Medulla oblongata (tissue), 1 donor: Measurements from ENCODE around the gene TIMP2.
"Not testable (repeated sequence)": the region's sequence is repeated elsewhere in the genome, so short reads cannot be mapped to it uniquely, and the experiment has no call there.

Source experiments
- DNase-seq: peaks from one replicate; pipeline ENCODE4 v3.0.0-alpha.2; 2015; ENCODE audit errors: extremely low spot score

Gene TIMP2

DNA sequence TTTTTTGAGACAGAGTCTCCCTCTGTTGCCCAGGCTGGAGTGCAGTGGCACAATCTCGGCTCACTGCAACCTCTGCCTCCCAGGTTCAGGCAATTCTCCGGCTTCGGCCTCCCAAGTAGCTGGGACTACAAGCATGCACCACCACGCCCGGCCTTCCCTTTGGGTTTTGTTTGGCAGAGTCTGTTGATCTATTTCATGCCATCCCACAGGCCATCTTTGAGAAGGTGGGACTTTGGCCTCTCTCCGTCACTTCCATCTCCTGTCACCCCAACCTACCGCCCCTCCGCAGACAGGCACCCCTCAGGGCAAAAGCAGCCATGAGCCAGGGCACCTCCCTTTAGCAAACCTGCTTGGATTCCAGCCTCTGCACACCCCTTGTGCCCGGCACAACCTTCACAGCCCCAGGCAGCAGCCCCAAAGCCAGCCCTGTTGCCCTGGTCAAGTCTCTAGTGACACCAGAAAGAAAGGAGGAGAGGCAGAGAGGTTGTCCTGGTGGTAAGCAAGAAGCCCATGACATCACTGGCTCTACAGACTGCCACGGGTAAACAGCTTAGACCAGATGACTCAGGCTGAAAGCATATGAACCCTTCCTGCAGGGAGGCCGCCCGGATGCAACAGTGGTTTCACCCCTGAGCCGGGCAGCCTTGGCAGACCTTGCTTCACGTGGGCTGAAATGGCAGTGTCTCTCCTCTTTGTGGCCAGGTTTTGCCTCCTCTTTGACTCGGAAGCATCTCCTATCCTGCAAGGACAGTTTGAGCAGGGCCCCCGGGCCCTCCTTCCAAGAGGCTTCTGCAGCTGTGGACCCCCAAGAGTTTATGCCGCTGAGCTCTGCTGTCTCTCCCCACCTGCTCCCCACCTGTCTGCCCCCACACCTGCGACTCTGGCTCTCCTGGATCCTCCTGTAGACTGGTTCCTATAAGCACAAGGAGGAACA, 8.1 kb upstream of the TIMP2 start:
- DNase-seq = peak; percentile 33

GRCh38 chr17:78929908-78930775, 5.0 kb upstream of the TIMP2 start:
- DNase-seq = no peak

DNA sequence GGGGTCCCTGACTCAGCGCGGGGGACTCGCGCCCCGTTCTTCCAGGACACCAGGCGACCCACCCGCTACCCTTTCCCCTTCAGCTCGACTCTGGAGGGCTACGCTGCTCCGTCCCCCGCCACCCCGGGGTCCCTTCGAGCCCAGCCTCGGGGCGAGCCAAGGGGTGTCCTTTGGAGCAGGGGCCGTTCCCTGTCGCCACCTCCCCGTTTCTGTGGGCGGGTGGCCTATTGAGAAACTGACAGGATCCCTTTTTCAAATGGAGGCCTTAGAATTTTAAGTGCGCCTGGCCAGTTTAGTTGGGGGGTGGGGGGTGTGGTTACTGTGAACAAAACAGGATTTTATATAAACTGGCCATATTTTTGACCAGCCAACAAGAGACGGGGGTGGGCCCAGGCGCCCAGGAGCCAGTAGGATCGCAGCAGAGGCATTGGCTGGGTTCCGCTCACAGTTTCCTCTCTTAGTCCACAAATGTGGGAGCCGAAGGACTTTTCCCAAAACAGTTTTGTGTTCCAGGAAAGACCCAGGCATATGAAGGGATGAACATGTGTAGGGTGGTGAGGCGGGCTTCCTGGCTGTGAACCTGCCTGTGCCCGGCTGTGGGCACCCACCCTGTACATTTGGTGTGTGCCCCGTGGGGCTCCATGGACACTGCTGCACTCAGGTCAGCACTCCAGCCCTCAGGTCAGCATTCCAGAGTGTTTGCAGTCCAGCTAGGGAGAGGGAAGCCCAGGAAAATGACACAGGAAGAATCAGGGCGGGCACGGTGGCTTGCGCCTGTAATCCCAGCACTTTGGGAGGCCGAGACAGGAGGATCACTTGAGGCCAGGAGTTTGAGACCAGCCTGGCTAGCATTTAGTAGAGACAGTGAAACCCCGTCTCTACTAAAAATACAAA, 722 bp upstream of the TIMP2 start:
- DNase-seq = peak; percentile 62

DNA sequence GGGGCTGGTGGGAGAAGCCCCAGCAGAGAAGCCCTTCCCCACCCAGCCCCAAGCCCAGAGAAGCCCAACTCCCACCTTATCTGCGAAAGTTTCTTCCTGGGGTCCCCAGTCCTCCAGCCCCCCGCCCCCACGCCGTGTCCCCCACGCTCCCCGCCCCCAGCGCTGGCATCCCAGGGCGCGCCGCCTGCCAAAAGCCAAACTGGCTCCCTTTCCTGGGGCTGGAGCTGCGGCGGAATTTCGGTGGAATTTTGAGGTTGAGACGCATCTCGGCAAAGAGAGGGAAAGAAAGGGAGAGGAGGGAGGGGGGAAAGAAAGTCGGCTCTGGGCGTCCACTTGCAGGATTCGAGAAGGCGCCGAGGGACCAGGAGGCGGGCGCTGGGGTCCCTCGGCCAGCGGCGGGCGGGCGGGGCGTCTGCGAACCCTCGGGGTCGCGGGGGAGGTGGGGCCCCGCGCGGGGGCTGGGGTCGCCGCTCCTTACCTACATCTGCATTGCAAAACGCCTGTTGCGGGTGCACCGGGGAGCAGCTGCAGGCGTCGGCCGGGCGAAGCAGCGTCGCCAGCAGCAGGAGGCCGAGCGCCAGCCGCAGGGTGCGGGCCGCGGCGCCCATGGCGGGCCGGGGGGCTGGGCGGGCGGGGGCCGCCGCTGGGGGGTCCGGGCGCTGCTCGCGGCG, 571 bp downstream of the TIMP2 start:
- DNase-seq = no peak

- peak; percentile 59 for DNase-seq
Observed at GRCh38 chr17:78923660-78924453, 1.3 kb downstream of the TIMP2 start.

DNA sequence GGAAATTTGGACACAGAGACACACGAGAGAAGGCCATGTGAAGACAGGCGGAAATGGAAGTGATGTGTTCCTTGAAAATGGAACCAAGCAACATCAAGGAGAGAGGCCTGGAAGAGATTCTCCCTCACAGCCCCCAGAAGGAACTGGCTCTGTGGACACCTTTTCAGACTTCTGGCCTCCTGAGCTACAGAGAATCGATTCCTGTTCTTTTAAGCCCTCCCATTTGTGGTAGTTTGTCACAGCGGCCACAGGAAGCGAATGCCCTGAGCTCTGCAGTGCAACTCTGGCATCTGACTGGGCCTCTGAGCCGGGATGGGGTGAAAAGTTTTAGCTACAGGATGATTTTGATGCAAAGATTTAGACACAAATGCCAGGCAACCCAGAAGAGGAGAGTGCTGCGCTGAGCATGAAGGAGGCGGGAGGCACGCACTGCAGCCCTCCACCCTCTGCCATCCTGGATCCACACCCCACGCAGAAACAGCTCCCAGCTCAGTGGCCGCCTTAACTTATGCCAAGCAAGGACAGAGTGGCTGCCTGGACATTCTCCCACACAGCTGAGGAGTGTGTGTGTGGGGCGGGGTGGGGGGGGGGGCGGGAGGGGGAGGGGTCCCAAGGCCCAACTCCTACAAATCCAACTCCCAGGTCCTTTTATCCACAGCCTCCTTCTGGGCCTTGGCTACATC, 2.2 kb downstream of the TIMP2 start:
- peak; percentile 57 for DNase-seq

GRCh38 chr17:78921437-78921971, 3.7 kb downstream of the TIMP2 start:
- DNase-seq = peak; percentile 88

GRCh38 chr17:78920528-78920927, 4.7 kb downstream of the TIMP2 start:
- no peak for DNase-seq

GRCh38 chr17:78919861-78920450, 5.2 kb downstream of the TIMP2 start:
- no peak for DNase-seq

- no peak for DNase-seq
Observed at GRCh38 chr17:78918979-78919378, 6.2 kb downstream of the TIMP2 start.

- DNase-seq = no peak
Observed at GRCh38 chr17:78917451-78918275, 7.5 kb downstream of the TIMP2 start.

DNA sequence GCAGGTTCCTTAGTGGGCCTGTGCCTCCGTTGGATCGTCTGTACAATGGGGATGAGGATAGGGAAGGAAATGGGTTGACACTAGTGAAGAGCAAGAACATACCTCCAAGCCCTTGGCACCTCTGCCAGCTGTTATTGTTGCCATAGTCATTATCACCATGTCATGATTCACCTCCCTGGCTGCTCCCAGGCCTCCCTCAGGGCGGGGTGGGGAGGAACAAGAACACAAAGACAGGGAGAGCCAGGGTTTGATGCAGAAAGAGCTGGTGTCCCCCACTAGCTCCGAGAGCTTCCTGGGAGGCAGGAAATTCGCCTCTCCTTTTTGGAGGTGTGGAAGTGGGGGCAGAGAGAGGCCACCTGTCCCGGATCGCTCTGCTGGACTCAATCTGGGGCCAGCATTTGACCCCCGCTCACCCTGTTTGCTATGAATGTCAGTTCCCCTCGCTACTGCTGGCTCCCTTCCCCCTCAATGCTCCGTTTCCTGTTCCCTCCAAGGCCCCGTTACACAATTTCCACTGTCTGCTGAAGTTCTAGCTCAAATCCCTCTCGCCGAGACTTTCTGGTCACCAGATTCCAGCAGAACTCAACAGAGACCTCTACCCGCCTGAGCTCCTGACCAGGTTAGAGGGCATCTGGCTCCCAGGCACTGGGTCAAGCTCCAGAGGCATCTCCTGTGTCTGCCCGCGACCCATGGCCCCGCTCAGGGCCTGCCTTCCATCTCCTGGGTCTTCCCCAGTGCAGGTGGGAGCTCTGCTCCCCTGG, 9.1 kb downstream of the TIMP2 start:
- peak; percentile 67 for DNase-seq

DNA sequence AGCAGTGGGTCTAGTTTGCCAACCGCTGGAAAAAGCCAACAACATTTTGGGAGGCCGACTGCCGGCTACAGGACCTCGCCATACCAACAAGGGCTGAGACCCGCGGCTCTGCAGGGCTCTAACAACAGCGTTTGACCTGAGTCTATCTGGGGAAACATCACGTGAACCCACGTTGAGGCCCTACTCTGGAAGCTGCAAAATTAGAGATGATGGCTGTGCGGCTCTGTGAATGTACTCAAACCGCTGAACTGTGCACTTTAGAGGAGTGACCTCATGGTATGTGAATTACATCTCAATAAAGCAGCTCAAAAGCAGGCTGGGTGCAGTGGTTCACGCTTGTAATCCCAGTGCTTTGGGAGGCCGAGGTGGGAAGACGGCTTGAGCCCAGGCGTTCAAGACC, 12.1 kb downstream of the TIMP2 start:
- no peak for DNase-seq

DNA sequence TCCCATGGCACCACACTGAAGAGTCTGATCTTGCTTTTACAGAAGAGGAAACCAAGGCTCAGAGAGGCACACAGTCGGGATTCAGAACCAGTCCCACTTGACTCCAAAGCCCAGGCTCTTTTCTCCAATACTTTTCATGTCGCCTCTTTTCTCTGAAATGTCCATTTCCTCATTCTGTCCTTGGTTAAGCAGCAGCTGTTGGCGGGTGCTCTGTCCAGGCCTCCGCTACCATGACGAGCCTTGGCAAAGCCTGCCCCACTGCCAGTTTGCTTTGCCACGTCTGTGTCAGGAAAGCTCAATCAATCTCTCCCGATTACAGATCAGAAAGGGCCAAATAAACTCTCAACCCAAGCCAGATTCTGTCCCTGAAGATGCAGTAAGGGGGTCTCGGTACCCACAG, 13.1 kb downstream of the TIMP2 start:
- DNase-seq = no peak

DNA sequence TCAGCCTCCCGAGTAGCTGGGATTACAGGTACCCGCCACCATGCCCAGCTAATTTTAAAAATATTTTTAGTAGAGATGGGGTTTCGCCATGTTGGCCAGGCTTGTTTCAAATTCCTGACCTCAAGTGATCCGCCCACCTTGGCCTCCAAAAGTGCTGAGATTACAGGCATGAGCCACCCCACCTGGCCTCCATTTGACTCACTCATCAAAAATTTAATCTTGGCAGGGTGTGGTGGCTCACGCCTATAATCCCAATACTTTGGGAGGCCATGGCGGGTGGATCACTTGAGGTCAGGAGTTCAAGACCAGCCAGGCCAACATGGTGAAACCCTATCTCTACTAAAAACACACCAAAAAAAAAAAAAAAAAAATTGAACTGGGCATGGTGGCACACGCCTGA, 13.6 kb downstream of the TIMP2 start:
- DNase-seq = not testable (repeated sequence)

- peak; percentile 85 for DNase-seq
Observed at GRCh38 chr17:78910497-78911284, 14.5 kb downstream of the TIMP2 start.
